ENCODE data around the gene FUCA1. TPM values are rescaled to one million over a fixed set of nuclear protein-coding genes. Genes with fewer than 3 reads are reported as not detected.

The FUCA1 gene
- total and polyA plus RNA-seq, 10 of the 15 experiments (the other 5 are each of a cell fraction or from before 2014, with no cell fraction given): 33.3 to 117 (median 52.6) TPM

GRCh38 chr1:23895082-23895481, 27.0 kb upstream of the FUCA1 start:
- Histone ChIP-seq H2AFZ (ENCODE audit: control insufficient read depth, low read depth, low read length) (no peak overlapping the region), H3K4me3 (no peak overlapping the region), H3K4me2 (ENCODE audit: control insufficient read depth, insufficient read depth) (no peak overlapping the region), H3K27ac (ENCODE audit: control insufficient read depth, insufficient read depth) (no peak overlapping the region; the same call in 1 of the 2 replicates), H3K79me2 (ENCODE audit: control insufficient read depth, insufficient read depth, low read length) (peaks cover 35% of the 10 kb centered on the region), H3K27me3 (replicated peaks in 1 of 2; ENCODE audit: control insufficient read depth in 2 of 2, insufficient read depth in 2 of 2, low read length in 1 of 2) (no peaks in the 10 kb centered on the region), H3K4me1 (ENCODE audit: control insufficient read depth, insufficient read depth, low read length) (peaks cover 48% of the 10 kb centered on the region), H3K36me3 (ENCODE audit: control insufficient read depth in 2 of 2, insufficient read depth in 2 of 2, low read length in 1 of 2) (peaks cover 0 to 2% of the 10 kb centered on the region in 2 experiments; a peak in 1 of 4 replicates), H3K9me3 (replicated peaks; ENCODE audit: control insufficient read depth, insufficient read depth, low read length) (no peaks in the 10 kb centered on the region; the same call in 2 of the 3 replicates), H4K20me1 (ENCODE audit: control insufficient read depth, insufficient read depth) (no peaks in the 10 kb centered on the region), H3K9ac (ENCODE audit: control insufficient read depth, insufficient read depth, low read length) (no peak overlapping the region)
- ATAC-seq: no peak
- no peak for FAIRE-seq
- intact Hi-C loops (cut with micrococcal nuclease; ENCODE audit: unreplicated experiment): no loop called here
- TF ChIP-seq SRF (IDR thresholded peaks at IDR 0.05; ENCODE audit: low read depth in 2 of 2, low read length in 2 of 2): no peak
- no peak for TF ChIP-seq IKZF1 (conservative IDR thresholded peaks at IDR 0.05)
- SMC1A ChIA-PET (ENCODE audit: uncharacterized antibody, unreplicated experiment): interaction anchor here (3.1 kb wide), 1 partner anchor 16 kb away, joined by 14 read pairs; no protein-coding TSS in a partner anchor
- no peak for DNase-seq (ENCODE audit: low read depth, low spot score)
- in situ Hi-C loops (cut with MboI): no loop called here
- POLR2A ChIA-PET: no interaction called here
- 86% methylated on average over 5 of the region's 5 CpGs for WGBS (ENCODE audit: insufficient coverage, insufficient replicate concordance, low lambda C conversion rate, missing lambda C conversion rate)
- RAD21 ChIA-PET (ENCODE audit: unreplicated experiment): no interaction called here
- CTCF ChIA-PET: no interaction called here
- no TSS peak for BruUV-seq (replicated peaks)

- Histone ChIP-seq H3K4me2 (ENCODE audit: control insufficient read depth, insufficient read depth) (peak overlapping the region; percentile 95), H3K4me3 (peak overlapping the region; percentile 45; the same call in 1 of the 2 replicates), H3K4me1 (ENCODE audit: control insufficient read depth, insufficient read depth, low read length) (peaks cover 46% of the 10 kb centered on the region), H3K36me3 (ENCODE audit: control insufficient read depth in 2 of 2, insufficient read depth in 2 of 2, low read length in 1 of 2) (peaks cover 0 to 8% of the 10 kb centered on the region in 2 experiments; a peak in 1 of 4 replicates), H3K79me2 (ENCODE audit: control insufficient read depth, insufficient read depth, low read length) (peaks cover 27% of the 10 kb centered on the region), H2AFZ (ENCODE audit: control insufficient read depth, low read depth, low read length) (no peak overlapping the region), H3K9me3 (replicated peaks; ENCODE audit: control insufficient read depth, insufficient read depth, low read length) (no peaks in the 10 kb centered on the region), H3K27me3 (replicated peaks in 1 of 2; ENCODE audit: control insufficient read depth in 2 of 2, insufficient read depth in 2 of 2, low read length in 1 of 2) (no peaks in the 10 kb centered on the region), H3K9ac (ENCODE audit: control insufficient read depth, insufficient read depth, low read length) (peak overlapping the region; percentile 43), H3K27ac (ENCODE audit: control insufficient read depth, insufficient read depth) (peak overlapping the region; percentile 85), H4K20me1 (ENCODE audit: control insufficient read depth, insufficient read depth) (no peaks in the 10 kb centered on the region)
- FAIRE-seq: peak; percentile 82
- SMC1A ChIA-PET (ENCODE audit: uncharacterized antibody, unreplicated experiment): interaction anchor here (0.9 to 7.6 kb wide), 7 partner anchors 10 to 119 kb away, joined by 3 to 46 read pairs (median 4); no protein-coding TSS in a partner anchor
- CTCF ChIA-PET: interaction anchor here (0.6 to 3.1 kb wide), 9 partner anchors 21 to 231 kb away, joined by 3 to 12 read pairs (median 4); no protein-coding TSS in a partner anchor
- WGBS (ENCODE audit: insufficient coverage, insufficient replicate concordance, low lambda C conversion rate, missing lambda C conversion rate): 2% methylated on average over 5 of the region's 5 CpGs
- peak; percentile 50 for DNase-seq (ENCODE audit: low read depth, low spot score)
- in situ Hi-C loops (cut with MboI): no loop called here
- peak; percentile 92 for ATAC-seq
- intact Hi-C loops (cut with micrococcal nuclease; ENCODE audit: unreplicated experiment): no loop called here
- POLR2A ChIA-PET: interaction anchor here (0.6 to 3.8 kb wide), 4 partner anchors 16 to 754 kb away, joined by 5 to 26 read pairs (median 6); partner anchors contain the start of gene SRRM1
- BruUV-seq (replicated peaks): no TSS peak
- RAD21 ChIA-PET (ENCODE audit: unreplicated experiment): interaction anchor here (1.3 to 5.3 kb wide), 4 partner anchors 19 to 63 kb away, joined by 3 to 40 read pairs (median 15); partner anchors contain the start of gene HMGCL
- TF ChIP-seq KLF5 (IDR thresholded peaks at IDR 0.05; ENCODE audit: partially characterized antibody): no peak
- TF ChIP-seq PBX3 (IDR thresholded peaks at IDR 0.05; ENCODE audit: insufficient replicate concordance, low read depth, low read length): no peak
- TF ChIP-seq RELA (IDR thresholded peaks at IDR 0.05; ENCODE audit: borderline replicate concordance, partially characterized antibody): no peak
- no peak for TF ChIP-seq SKIL (IDR thresholded peaks at IDR 0.05; ENCODE audit: low read depth, poor library complexity, severe bottlenecking)
- TF ChIP-seq ZNF384 (IDR thresholded peaks at IDR 0.05; ENCODE audit: borderline replicate concordance, low read depth, low read length): no peak
- no peak for TF ChIP-seq HDAC6 (IDR thresholded peaks at IDR 0.05; ENCODE audit: unreplicated experiment)
- no peak for TF ChIP-seq KAT2A (conservative IDR thresholded peaks at IDR 0.05; ENCODE audit: control insufficient read depth, low read depth, low read length)
- no peak for TF ChIP-seq ATF2 (IDR thresholded peaks at IDR 0.05; ENCODE audit: low read length)
- TF ChIP-seq TCF12 (IDR thresholded peaks at IDR 0.05; ENCODE audit: low read depth, low read length): 0 out of 2 replicates have a peak, but pooled peaks have one; percentile 49
- no peak for TF ChIP-seq IKZF1 (conservative IDR thresholded peaks at IDR 0.05)
- no peak for TF ChIP-seq STAT3 (IDR thresholded peaks at IDR 0.05; ENCODE audit: low read depth, low read length)
Measured at GRCh38 chr1:23889074-23889473, 21.0 kb upstream of the FUCA1 start.
